K562 (cell line): ENCODE measurements around the gene ARHGEF26.

Source experiments
- PREB ChIP-seq: sonication (generic); formaldehyde crosslinking; IDR thresholded peaks from 2 replicates; pipeline ENCODE4 v1.8.1; 2023; ENCODE audit warnings: mild to moderate bottlenecking, missing genetic modification reagents
- TAF1 ChIP-seq: IDR thresholded peaks from 2 replicates; pipeline ENCODE4 v1.6.1; 2011; ENCODE audit warnings: mild to moderate bottlenecking, low read length, moderate library complexity; ENCODE audit not compliant: insufficient read depth, control insufficient read depth, severe bottlenecking; ENCODE audit errors: extremely low read depth

DNA sequence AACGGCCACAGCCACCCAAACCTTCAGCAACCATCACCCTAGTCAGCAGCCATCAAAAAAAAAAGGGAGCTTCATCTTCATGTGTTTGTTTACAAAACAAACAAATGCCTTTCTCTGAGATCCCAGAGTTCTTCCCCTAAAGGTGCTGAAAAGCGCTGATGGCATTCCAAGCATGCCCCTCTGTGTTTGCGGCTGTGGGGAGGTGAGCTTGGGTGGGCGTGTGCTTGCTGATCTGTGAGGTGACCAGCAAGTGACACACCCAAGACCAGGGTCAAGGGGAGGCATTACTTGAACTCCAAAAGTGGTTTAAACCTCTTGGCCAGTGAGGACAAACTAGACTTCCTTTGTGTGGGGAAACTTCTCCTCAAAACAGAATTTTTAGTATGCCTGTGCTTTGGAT lies 121.6 kb downstream of the ARHGEF26 start:
- TF ChIP-seq TAF1: no peak
- no peak for TF ChIP-seq PREB (CRISPR knock-in tag)
